HepG2 (cell line): Measurements from ENCODE around the gene AKR1C3. TPM values are rescaled to one million over a fixed set of nuclear protein-coding genes. Genes with fewer than 3 reads are reported as not detected.
A peak's percentile ranks its signal among the peaks of the same experiment; 100 is the strongest.

ENCODE experiments used
- FOSL2 ChIP-seq: sonication (generic); formaldehyde crosslinking; IDR thresholded peaks from 2 replicates; pipeline ENCODE4 v1.4.0; 2020; ENCODE audit warnings: missing genetic modification reagents
- JUN ChIP-seq: sonication (generic); formaldehyde crosslinking; IDR thresholded peaks from 2 replicates; pipeline ENCODE4 v1.4.0; 2020; ENCODE audit warnings: mild to moderate bottlenecking, missing genetic modification reagents
- NFE2 ChIP-seq: sonication (generic); formaldehyde crosslinking; IDR thresholded peaks from 2 replicates; pipeline ENCODE4 v1.4.0; 2020; ENCODE audit warnings: missing genetic modification reagents
- ONECUT2 ChIP-seq: sonication (generic); formaldehyde crosslinking; IDR thresholded peaks from 2 replicates; pipeline ENCODE4 v1.4.0; 2020; ENCODE audit warnings: missing genetic modification reagents
- PHF21A ChIP-seq: sonication (generic); formaldehyde crosslinking; IDR thresholded peaks from 2 replicates; pipeline ENCODE4 v1.5.0; 2020; ENCODE audit warnings: mild to moderate bottlenecking, missing genetic modification reagents
- SKI ChIP-seq: fragments of 450-650 bp; IDR thresholded peaks from one replicate; pipeline ENCODE4 v1.6.1; 2018; ENCODE audit warnings: mild to moderate bottlenecking; ENCODE audit not compliant: partially characterized antibody
- TBX2 ChIP-seq: sonication (generic); formaldehyde crosslinking; IDR thresholded peaks from 2 replicates; pipeline ENCODE4 v1.5.0; 2020; ENCODE audit warnings: missing genetic modification reagents, mild to moderate bottlenecking, borderline replicate concordance
- ZFX ChIP-seq: sonication (generic); formaldehyde crosslinking; IDR thresholded peaks from 2 replicates; pipeline ENCODE4 v1.4.0; 2020; ENCODE audit warnings: mild to moderate bottlenecking, low read depth, missing genetic modification reagents, moderate library complexity
- ZNF263 ChIP-seq: sonication (generic); formaldehyde crosslinking; IDR thresholded peaks from 2 replicates; pipeline ENCODE4 v1.4.0; 2020; ENCODE audit warnings: missing genetic modification reagents
- ZNF430 ChIP-seq: sonication (generic); formaldehyde crosslinking; IDR thresholded peaks from 2 replicates; pipeline ENCODE4 v1.9.0; 2021; ENCODE audit warnings: mild to moderate bottlenecking, missing genetic modification reagents
- polyA plus RNA-seq, 8 experiments: library from polyadenylated mRNA; depleted of rRNA in 3 of 8; stranded (reverse) in 7 of 8; unstranded in 1 of 8; fragments of >200 nt; fragmentation: Illumina TruSeq in 4 of 8; extraction: Trizol in 4 of 8; gene quantifications; 2 replicates each; pipeline versions ENCODE4 v1.2.1 to v1.2.3, GENCODE V29; 2011 to 2016; ENCODE audit warnings: low read depth in 4 of 8, missing spikeins in 1 of 8, mixed read lengths in 1 of 8; ENCODE audit not compliant: insufficient read depth in 1 of 8
- total RNA-seq, 5 experiments: library from RNA; depleted of rRNA; stranded (reverse); fragments of >200 nt; fragmentation: Illumina TruSeq; extraction: Trizol; gene quantifications; 2 replicates each; pipeline ENCODE4 v1.2.3, GENCODE V29; 2016; ENCODE audit warnings: low read depth in 1 of 5
- TF ChIP-seq, protein P1 (sequence below): IDR thresholded peaks from 2 replicates; pipeline ENCODE4 v1.6.1; 2016; ENCODE audit warnings: low read depth, control low read depth
- TF ChIP-seq, protein P2 (sequence below): sonication (generic); formaldehyde crosslinking; IDR thresholded peaks from 2 replicates; pipeline ENCODE4 v1.4.0; 2020; ENCODE audit warnings: missing genetic modification reagents, borderline replicate concordance
- TF ChIP-seq, protein P3 (sequence below): sonication (generic); formaldehyde crosslinking; IDR thresholded peaks from 2 replicates; pipeline ENCODE4 v1.5.1; 2020; ENCODE audit warnings: mild to moderate bottlenecking, missing genetic modification reagents, borderline replicate concordance
- TF ChIP-seq, protein P4 (sequence below): sonication (generic); formaldehyde crosslinking; IDR thresholded peaks from 2 replicates; pipeline ENCODE4 v1.4.0; 2020; ENCODE audit warnings: mild to moderate bottlenecking, missing genetic modification reagents
- TF ChIP-seq, protein P5 (sequence below): sonication (generic); formaldehyde crosslinking; IDR thresholded peaks from 2 replicates; pipeline ENCODE4 v1.4.0; 2020; ENCODE audit warnings: missing genetic modification reagents, borderline replicate concordance
- TF ChIP-seq, protein P6 (sequence below), 2 experiments: fragments of 450-650 bp in 1 of 2; sonication (generic) in 1 of 2; formaldehyde crosslinking; IDR thresholded peaks; 2 replicates each; pipeline versions ENCODE4 v1.5.0 to v1.8.0; 2020 to 2022; ENCODE audit warnings: mild to moderate bottlenecking in 1 of 2, missing genetic modification reagents in 1 of 2

Gene AKR1C3
- total and polyA plus RNA-seq, 2 of the 13 experiments (the other 11 are each of a cell fraction or from before 2014, with no cell fraction given), result 368 to 532 TPM

DNA sequence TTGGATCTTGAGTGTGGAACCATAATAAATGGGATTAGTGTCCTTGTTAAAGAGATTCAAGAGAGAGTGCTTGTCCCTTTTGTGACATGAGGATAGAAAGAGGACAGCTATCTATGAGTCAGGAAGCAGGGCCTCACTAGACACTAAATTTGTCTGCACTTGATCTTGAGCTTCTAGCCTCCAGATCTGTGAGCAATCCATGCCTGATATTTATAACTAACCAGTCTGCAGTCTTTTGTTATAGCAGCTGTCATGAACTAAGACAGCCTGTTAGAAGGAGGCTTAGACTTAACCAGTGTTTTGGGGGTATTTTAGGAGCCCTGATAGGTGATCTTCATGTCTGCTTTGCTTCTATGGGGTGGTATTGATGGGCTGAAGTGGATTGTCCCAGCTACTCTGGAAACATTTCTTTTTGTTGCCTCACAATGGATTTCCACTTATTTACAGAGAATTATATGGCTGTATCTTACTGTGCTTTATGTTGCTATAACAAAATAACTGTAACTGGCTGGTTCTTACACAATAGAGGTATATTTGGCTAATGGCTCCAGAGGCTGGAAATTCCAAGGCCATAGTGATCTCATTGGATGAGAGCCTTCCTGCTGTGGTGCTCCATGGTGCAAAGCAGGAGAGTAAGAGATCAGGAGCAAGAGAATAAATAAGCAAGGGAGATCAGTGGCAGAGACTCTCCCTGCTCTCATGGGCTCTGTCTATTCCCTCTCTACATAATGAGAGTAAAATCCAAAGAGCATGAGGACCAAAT, 23.4 kb upstream of the AKR1C3 start (continued):
- TF ChIP-seq, protein P1, sequence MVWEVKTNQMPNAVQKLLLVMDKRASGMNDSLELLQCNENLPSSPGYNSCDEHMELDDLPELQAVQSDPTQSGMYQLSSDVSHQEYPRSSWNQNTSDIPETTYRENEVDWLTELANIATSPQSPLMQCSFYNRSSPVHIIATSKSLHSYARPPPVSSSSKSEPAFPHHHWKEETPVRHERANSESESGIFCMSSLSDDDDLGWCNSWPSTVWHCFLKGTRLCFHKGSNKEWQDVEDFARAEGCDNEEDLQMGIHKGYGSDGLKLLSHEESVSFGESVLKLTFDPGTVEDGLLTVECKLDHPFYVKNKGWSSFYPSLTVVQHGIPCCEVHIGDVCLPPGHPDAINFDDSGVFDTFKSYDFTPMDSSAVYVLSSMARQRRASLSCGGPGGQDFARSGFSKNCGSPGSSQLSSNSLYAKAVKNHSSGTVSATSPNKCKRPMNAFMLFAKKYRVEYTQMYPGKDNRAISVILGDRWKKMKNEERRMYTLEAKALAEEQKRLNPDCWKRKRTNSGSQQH (CRISPR knock-in tag), result 0 out of 2 replicates have a peak, but pooled peaks have one; percentile 34
- TF ChIP-seq, protein P2, sequence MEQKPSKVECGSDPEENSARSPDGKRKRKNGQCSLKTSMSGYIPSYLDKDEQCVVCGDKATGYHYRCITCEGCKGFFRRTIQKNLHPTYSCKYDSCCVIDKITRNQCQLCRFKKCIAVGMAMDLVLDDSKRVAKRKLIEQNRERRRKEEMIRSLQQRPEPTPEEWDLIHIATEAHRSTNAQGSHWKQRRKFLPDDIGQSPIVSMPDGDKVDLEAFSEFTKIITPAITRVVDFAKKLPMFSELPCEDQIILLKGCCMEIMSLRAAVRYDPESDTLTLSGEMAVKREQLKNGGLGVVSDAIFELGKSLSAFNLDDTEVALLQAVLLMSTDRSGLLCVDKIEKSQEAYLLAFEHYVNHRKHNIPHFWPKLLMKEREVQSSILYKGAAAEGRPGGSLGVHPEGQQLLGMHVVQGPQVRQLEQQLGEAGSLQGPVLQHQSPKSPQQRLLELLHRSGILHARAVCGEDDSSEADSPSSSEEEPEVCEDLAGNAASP (CRISPR knock-in tag), result 0 out of 2 replicates have a peak, but pooled peaks have one; percentile 9
- TF ChIP-seq, protein P3, sequence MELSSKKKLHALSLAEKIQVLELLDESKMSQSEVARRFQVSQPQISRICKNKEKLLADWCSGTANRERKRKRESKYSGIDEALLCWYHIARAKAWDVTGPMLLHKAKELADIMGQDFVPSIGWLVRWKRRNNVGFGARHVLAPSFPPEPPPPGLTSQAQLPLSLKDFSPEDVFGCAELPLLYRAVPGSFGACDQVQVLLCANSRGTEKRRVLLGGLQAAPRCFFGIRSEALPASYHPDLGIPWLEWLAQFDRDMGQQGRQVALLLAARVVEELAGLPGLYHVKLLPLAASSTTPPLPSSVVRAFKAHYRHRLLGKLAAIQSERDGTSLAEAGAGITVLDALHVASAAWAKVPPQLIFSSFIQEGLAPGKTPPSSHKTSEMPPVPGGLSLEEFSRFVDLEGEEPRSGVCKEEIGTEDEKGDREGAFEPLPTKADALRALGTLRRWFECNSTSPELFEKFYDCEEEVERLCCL, result no peak
- TF ChIP-seq NFE2 (CRISPR knock-in tag) (no peak), TBX2 (0 out of 2 replicates have a peak, but pooled peaks have one; percentile 40), ZNF430 (CRISPR knock-in tag) (no peak), JUN (no peak), ZFX (CRISPR knock-in tag) (peak; percentile 37; the same call in 1 of the 2 replicates), FOSL2 (peak; percentile 53; the same call in 1 of the 2 replicates), ZNF263 (CRISPR knock-in tag) (peak; percentile 89), ONECUT2 (CRISPR knock-in tag) (0 out of 2 replicates have a peak, but pooled peaks have one; percentile 14), PHF21A (CRISPR knock-in tag) (no peak), SKI (peak; percentile 54)
- TF ChIP-seq, protein P4, sequence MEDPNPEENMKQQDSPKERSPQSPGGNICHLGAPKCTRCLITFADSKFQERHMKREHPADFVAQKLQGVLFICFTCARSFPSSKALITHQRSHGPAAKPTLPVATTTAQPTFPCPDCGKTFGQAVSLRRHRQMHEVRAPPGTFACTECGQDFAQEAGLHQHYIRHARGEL (CRISPR knock-in tag), result no peak
- TF ChIP-seq, protein P5, sequence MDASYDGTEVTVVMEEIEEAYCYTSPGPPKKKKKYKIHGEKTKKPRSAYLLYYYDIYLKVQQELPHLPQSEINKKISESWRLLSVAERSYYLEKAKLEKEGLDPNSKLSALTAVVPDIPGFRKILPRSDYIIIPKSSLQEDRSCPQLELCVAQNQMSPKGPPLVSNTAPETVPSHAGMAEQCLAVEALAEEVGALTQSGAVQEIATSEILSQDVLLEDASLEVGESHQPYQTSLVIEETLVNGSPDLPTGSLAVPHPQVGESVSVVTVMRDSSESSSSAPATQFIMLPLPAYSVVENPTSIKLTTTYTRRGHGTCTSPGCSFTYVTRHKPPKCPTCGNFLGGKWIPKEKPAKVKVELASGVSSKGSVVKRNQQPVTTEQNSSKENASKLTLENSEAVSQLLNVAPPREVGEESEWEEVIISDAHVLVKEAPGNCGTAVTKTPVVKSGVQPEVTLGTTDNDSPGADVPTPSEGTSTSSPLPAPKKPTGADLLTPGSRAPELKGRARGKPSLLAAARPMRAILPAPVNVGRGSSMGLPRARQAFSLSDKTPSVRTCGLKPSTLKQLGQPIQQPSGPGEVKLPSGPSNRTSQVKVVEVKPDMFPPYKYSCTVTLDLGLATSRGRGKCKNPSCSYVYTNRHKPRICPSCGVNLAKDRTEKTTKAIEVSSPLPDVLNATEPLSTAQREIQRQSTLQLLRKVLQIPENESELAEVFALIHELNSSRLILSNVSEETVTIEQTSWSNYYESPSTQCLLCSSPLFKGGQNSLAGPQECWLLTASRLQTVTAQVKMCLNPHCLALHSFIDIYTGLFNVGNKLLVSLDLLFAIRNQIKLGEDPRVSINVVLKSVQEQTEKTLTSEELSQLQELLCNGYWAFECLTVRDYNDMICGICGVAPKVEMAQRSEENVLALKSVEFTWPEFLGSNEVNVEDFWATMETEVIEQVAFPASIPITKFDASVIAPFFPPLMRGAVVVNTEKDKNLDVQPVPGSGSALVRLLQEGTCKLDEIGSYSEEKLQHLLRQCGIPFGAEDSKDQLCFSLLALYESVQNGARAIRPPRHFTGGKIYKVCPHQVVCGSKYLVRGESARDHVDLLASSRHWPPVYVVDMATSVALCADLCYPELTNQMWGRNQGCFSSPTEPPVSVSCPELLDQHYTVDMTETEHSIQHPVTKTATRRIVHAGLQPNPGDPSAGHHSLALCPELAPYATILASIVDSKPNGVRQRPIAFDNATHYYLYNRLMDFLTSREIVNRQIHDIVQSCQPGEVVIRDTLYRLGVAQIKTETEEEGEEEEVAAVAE (CRISPR knock-in tag), result peak; percentile 33; the same call in 1 of the 2 replicates
- TF ChIP-seq, protein P6, sequence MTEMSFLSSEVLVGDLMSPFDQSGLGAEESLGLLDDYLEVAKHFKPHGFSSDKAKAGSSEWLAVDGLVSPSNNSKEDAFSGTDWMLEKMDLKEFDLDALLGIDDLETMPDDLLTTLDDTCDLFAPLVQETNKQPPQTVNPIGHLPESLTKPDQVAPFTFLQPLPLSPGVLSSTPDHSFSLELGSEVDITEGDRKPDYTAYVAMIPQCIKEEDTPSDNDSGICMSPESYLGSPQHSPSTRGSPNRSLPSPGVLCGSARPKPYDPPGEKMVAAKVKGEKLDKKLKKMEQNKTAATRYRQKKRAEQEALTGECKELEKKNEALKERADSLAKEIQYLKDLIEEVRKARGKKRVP (CRISPR knock-in tag; IDR thresholded peaks at IDR 0.05), result 0 out of 4 replicates have a peak, but pooled peaks of 1 of the 2 experiments have one; percentile 36
